SU-DHL-6 (cell line): ENCODE measurements around the gene SETDB2.

Experiments used
- CTCF ChIP-seq: fragments of 200-600 bp; sonication (generic); IDR thresholded peaks from one replicate; pipeline ENCODE4 v1.5.1; 2017; ENCODE audit warnings: antibody characterized with exemption, mild to moderate bottlenecking, low read length, moderate library complexity; ENCODE audit not compliant: insufficient read depth, poor library complexity, severe bottlenecking
- EZH2phosphoT487 ChIP-seq: fragments of 200-600 bp; sonication (generic), shearing (Covaris generic); conservative IDR thresholded peaks from 2 replicates; pipeline ENCODE4 v1.6.1; 2018; ENCODE audit warnings: mild to moderate bottlenecking, antibody characterized with exemption, low read length, moderate library complexity, mixed read lengths

GRCh38 chr13:49418206-49418605 is 25.9 kb upstream of the SETDB2 start:
- TF ChIP-seq CTCF (no peak), EZH2phosphoT487 (no peak)
